K562 (cell line): Measurements from ENCODE around the gene SEMA3C. TPM values are rescaled to one million over a fixed set of nuclear protein-coding genes. Genes with fewer than 3 reads are reported as not detected.

ENCODE experiments used
- ATAC-seq: fragments of 200-7000 bp; cut with Tn5 transposase; 3 replicates; pipeline ENCODE4 v1.9.1; 2020; ENCODE audit warnings: moderate library complexity
- BruUV-seq: library from RNA; stranded (reverse); fragments of 400-500 nt; replicated peaks from 2 replicates; lab custom pipeline; 2021; lab: Mats Ljungman, UMichigan
- CTCF ChIA-PET: fragments of 300-600 bp; formaldehyde crosslinking; extraction: SDS; loops from one replicate; lab custom pipeline; 2021; ENCODE audit warnings: low intra/inter-chr PET ratio; lab: Yijun Ruan, JAX
- POLR2A ChIA-PET: fragments of 300-600, 350-650 bp; sonication (Branson Sonifier 250); formaldehyde crosslinking; extraction: SDS; loops from one replicate; lab custom pipeline; 2021; ENCODE audit warnings: antibody characterized with exemption, inconsistent platforms; lab: Yijun Ruan, JAX
- DNase-seq, 4 experiments: peaks; one replicate each; pipeline versions ENCODE4 v3.0.0 to v3.0.0-alpha.2; 2011 to 2018; ENCODE audit warnings: low spot score in 3 of 4, mixed read lengths in 3 of 4; ENCODE audit errors: extremely low read depth in 1 of 4
- FAIRE-seq: peaks from 2 replicates; lab custom pipeline; 2011; peaks lifted over from hg19 to GRCh38; lab: Jason Lieb, UNC
- H2AFZ ChIP-seq: 2 replicates; pipeline ENCODE4 v1.6.0; 2011; ENCODE audit warnings: low read depth, low read length, control low read depth, inconsistent platforms
- H3K27ac ChIP-seq: fragments of 200-600 bp; 3 replicates; pipeline ENCODE4 v1.8.0; 2011; ENCODE audit warnings: low read depth, mild to moderate bottlenecking, control low read depth, inconsistent platforms, low read length, moderate library complexity, mixed read lengths; ENCODE audit errors: extremely low read depth
- H3K27me3 ChIP-seq, 2 experiments: fragments of 300-600 bp in 1 of 2; 2 replicates in 1 of 2; 3 replicates in 1 of 2; pipeline versions ENCODE4 v1.6.0 to v1.8.0; 2011; ENCODE audit warnings: inconsistent platforms in 2 of 2, low read length in 2 of 2, mild to moderate bottlenecking in 1 of 2, mixed read lengths in 1 of 2, moderate library complexity in 1 of 2; ENCODE audit not compliant: control insufficient read depth in 2 of 2, insufficient read depth in 2 of 2
- H3K36me3 ChIP-seq: fragments of 300-600 bp; 3 replicates; pipeline ENCODE4 v1.8.0; 2011; ENCODE audit warnings: mild to moderate bottlenecking, low read length, inconsistent platforms; ENCODE audit not compliant: control insufficient read depth, insufficient read depth
- H3K4me1 ChIP-seq, 2 experiments: fragments of 200-600 bp in 1 of 2; replicated peaks in 1 of 2; 2 replicates in 1 of 2; 3 replicates in 1 of 2; pipeline versions ENCODE4 v1.5.1 to v1.8.0; 2011; ENCODE audit warnings: inconsistent platforms in 2 of 2, low read length in 2 of 2, mild to moderate bottlenecking in 1 of 2, mixed read lengths in 1 of 2, moderate library complexity in 1 of 2; ENCODE audit not compliant: control insufficient read depth in 2 of 2, insufficient read depth in 2 of 2
- H3K4me2 ChIP-seq: 2 replicates; pipeline ENCODE4 v1.6.1; 2011; ENCODE audit warnings: low read length, control low read depth, inconsistent platforms, mixed read lengths; ENCODE audit not compliant: insufficient read depth
- H3K4me3 ChIP-seq: fragments of 200-600 bp; sonication (generic), shearing (Covaris generic); 2 replicates; pipeline ENCODE4 v1.5.1; 2016; ENCODE audit warnings: control low read depth, inconsistent platforms
- H3K79me2 ChIP-seq: fragments of 200-600 bp; 3 replicates; pipeline ENCODE4 v1.8.0; 2011; ENCODE audit warnings: low read length, inconsistent platforms; ENCODE audit not compliant: control insufficient read depth, insufficient read depth
- H3K9ac ChIP-seq, 2 experiments: 2 replicates each; pipeline versions ENCODE4 v1.6.0 to v1.6.1; 2011; ENCODE audit warnings: low read depth in 2 of 2, low read length in 2 of 2, control low read depth in 1 of 2, inconsistent platforms in 1 of 2, mild to moderate bottlenecking in 1 of 2, mixed read lengths in 1 of 2; ENCODE audit not compliant: insufficient read depth in 1 of 2
- H3K9me1 ChIP-seq: one replicate; pipeline ENCODE4 v1.6.0; 2011; ENCODE audit warnings: inconsistent platforms, mild to moderate bottlenecking, low read length, moderate library complexity; ENCODE audit not compliant: control insufficient read depth, insufficient read depth
- H3K9me3 ChIP-seq: replicated peaks from 2 replicates; pipeline ENCODE4 v1.5.1; 2011; ENCODE audit warnings: low read depth, low read length, inconsistent platforms; ENCODE audit not compliant: control insufficient read depth, insufficient read depth
- H4K20me1 ChIP-seq: replicated peaks from 2 replicates; pipeline ENCODE4 v1.6.1; 2011; ENCODE audit warnings: low read length, inconsistent platforms, mixed read lengths; ENCODE audit not compliant: control insufficient read depth, insufficient read depth
- CEBPG ChIP-seq, 3 experiments: fragments of 200-800 bp in 1 of 3; sonication (Bioruptor generic) in 1 of 3; sonication (generic) in 1 of 3; formaldehyde crosslinking in 1 of 3; IDR thresholded peaks in 2 of 3; conservative IDR thresholded peaks in 1 of 3; 2 replicates each; pipeline versions ENCODE4 v1.6.1 to v1.8.0; 2016 to 2022; ENCODE audit warnings: missing compliant biosample characterization in 2 of 3, missing genetic modification characterization in 2 of 3, mild to moderate bottlenecking in 1 of 3, missing genetic modification reagents in 1 of 3
- FOXJ3 ChIP-seq: sonication (generic); formaldehyde crosslinking; IDR thresholded peaks from 2 replicates; pipeline ENCODE4 v1.4.0; 2020; ENCODE audit warnings: mild to moderate bottlenecking, missing genetic modification reagents
- GTF3C2 ChIP-seq: IDR thresholded peaks from 3 replicates; pipeline ENCODE4 v1.6.1; 2011; ENCODE audit warnings: borderline replicate concordance, mild to moderate bottlenecking, moderate library complexity; ENCODE audit not compliant: insufficient read length; ENCODE audit errors: extremely low read depth
- L3MBTL2 ChIP-seq: fragments of 450-650 bp; IDR thresholded peaks from 2 replicates; pipeline ENCODE4 v1.6.1; 2016; ENCODE audit warnings: mild to moderate bottlenecking, moderate library complexity
- RFX1 ChIP-seq: fragments of 450-650 bp; IDR thresholded peaks from 2 replicates; pipeline ENCODE4 v1.6.1; 2016; ENCODE audit warnings: mild to moderate bottlenecking, moderate library complexity
- WHSC1 ChIP-seq: IDR thresholded peaks from one replicate; pipeline ENCODE4 v1.6.1; 2012; ENCODE audit warnings: low read length, control low read depth, inconsistent platforms
- WGBS: fragments of 100-300 bp; shearing (Covaris generic); methylation state at CpG from one replicate; pipeline ENCODE4 v1.1.6; 2016; ENCODE audit warnings: low coverage, mixed read lengths; ENCODE audit not compliant: insufficient coverage; ENCODE audit errors: missing lambda C conversion rate; 5-methylcytosine and 5-hydroxymethylcytosine counted together
- in situ Hi-C: fragments of 300-500 bp; cut with MboI; formaldehyde crosslinking; loops from 4 replicates; pipeline ENCODE4 v1.15.0; 2018; ENCODE audit warnings: inconsistent platforms, mixed read lengths
- intact Hi-C: fragments of 100-400 bp; cut with micrococcal nuclease; formaldehyde crosslinking; loops from 2 replicates; pipeline ENCODE4 v1.14.2; 2022
- polyA plus RNA-seq, 8 experiments: library from polyadenylated mRNA; depleted of rRNA in 4 of 8; stranded (reverse) in 5 of 8; unstranded in 3 of 8; fragments of >200 nt; fragmentation: Nextera tagmentation in 2 of 8; fragmentation: Illumina TruSeq in 1 of 8; extraction: Ambion mirVana in 2 of 8; extraction: Trizol in 1 of 8; gene quantifications; 2 replicates each; pipeline versions ENCODE4 v1.2.1 to v1.2.3, GENCODE V29; 2011 to 2014; ENCODE audit warnings: inconsistent platforms in 1 of 8, missing spikeins in 1 of 8
- total RNA-seq, 7 experiments: library from RNA; depleted of rRNA in 6 of 7; stranded (reverse); fragments of >200 nt in 6 of 7; fragmentation: Illumina TruSeq in 2 of 7; extraction: Trizol in 2 of 7; gene quantifications; 2 replicates each; pipeline versions ENCODE4 v1.2.1 to v1.2.3, GENCODE V29; 2011 to 2021; ENCODE audit warnings: low replicate concordance in 1 of 7

The SEMA3C gene
- total and polyA plus RNA-seq, 9 of the 15 experiments (the other 6 are each of a cell fraction or from before 2014, with no cell fraction given) = 0.04 to 0.36 (median 0.12) TPM; not detected in 3

- Histone ChIP-seq H3K79me2 (no peaks in the 10 kb centered on the region), H3K9me1 (no peaks in the 10 kb centered on the region), H3K9me3 (no peaks in the 10 kb centered on the region), H3K36me3 (no peaks in the 10 kb centered on the region), H3K4me1 (no peaks in the 10 kb centered on the region), H2AFZ (no peak overlapping the region), H3K4me3 (no peak overlapping the region), H3K27ac (no peak overlapping the region), H3K27me3 (no peaks in the 10 kb centered on the region), H3K4me2 (no peak overlapping the region), H3K9ac (no peak overlapping the region), H4K20me1 (no peaks in the 10 kb centered on the region)
- FAIRE-seq = no peak
- POLR2A ChIA-PET = no interaction called here
- intact Hi-C loops (no loop called here), in situ Hi-C loops (no loop called here)
- TF ChIP-seq CEBPG (CRISPR knock-in tag; IDR thresholded peaks at IDR 0.05) = no peak
- TF ChIP-seq CEBPG (tag; conservative IDR thresholded peaks at IDR 0.05 in 1 of 2, IDR thresholded peaks at IDR 0.05 in 1 of 2) = no peak
- TF ChIP-seq GTF3C2 = no peak
- 0 out of 2 replicates have a peak, but pooled peaks have one; percentile 31 for TF ChIP-seq L3MBTL2
- TF ChIP-seq RFX1 = no peak
- TF ChIP-seq FOXJ3 = no peak
- no peak for TF ChIP-seq WHSC1
- ATAC-seq = no peak
- 5% methylated on average over 3 of the region's 3 CpGs for WGBS
- DNase-seq = no peak
- no TSS peak for BruUV-seq
- CTCF ChIA-PET = no interaction called here
Observed at GRCh38 chr7:80967071-80967916, 48.4 kb upstream of the SEMA3C start.
